IPS DF 6.9 (cell line): ENCODE data around the gene PLXDC1.

Experiments used
- DNase-seq: peaks from one replicate; pipeline ENCODE4 v3.0.0-alpha.2; 2013; ENCODE audit warnings: low read depth, low spot score
- H3K27ac ChIP-seq: one replicate; pipeline ENCODE4 v1.5.1; 2013; ENCODE audit warnings: low read length, control low read depth
- H3K27me3 ChIP-seq: 2 replicates; pipeline ENCODE4 v1.6.1; 2013; ENCODE audit warnings: mild to moderate bottlenecking, low read length; ENCODE audit not compliant: control insufficient read depth, insufficient read depth
- H3K36me3 ChIP-seq: 2 replicates; pipeline ENCODE4 v1.6.1; 2013; ENCODE audit warnings: low read length; ENCODE audit not compliant: control insufficient read depth, insufficient read depth
- H3K4me1 ChIP-seq: 2 replicates; pipeline ENCODE4 v1.6.1; 2013; ENCODE audit warnings: low read length; ENCODE audit not compliant: control insufficient read depth, insufficient read depth
- H3K4me3 ChIP-seq: 2 replicates; pipeline ENCODE4 v1.5.1; 2013; ENCODE audit warnings: mild to moderate bottlenecking, low read length
- H3K9me3 ChIP-seq: 2 replicates; pipeline ENCODE4 v1.6.1; 2013; ENCODE audit warnings: low read length, inconsistent platforms; ENCODE audit not compliant: control insufficient read depth, insufficient read depth
- WGBS: extraction: QIAGEN DNeasy Blood & Tissue Kit; methylation state at CpG from one replicate; pipeline ENCODE4 v1.1.7; 2013; ENCODE audit warnings: mixed read lengths, missing lambda C conversion rate; ENCODE audit not compliant: insufficient read length, insufficient coverage; 5-methylcytosine and 5-hydroxymethylcytosine counted together

Gene PLXDC1

DNA sequence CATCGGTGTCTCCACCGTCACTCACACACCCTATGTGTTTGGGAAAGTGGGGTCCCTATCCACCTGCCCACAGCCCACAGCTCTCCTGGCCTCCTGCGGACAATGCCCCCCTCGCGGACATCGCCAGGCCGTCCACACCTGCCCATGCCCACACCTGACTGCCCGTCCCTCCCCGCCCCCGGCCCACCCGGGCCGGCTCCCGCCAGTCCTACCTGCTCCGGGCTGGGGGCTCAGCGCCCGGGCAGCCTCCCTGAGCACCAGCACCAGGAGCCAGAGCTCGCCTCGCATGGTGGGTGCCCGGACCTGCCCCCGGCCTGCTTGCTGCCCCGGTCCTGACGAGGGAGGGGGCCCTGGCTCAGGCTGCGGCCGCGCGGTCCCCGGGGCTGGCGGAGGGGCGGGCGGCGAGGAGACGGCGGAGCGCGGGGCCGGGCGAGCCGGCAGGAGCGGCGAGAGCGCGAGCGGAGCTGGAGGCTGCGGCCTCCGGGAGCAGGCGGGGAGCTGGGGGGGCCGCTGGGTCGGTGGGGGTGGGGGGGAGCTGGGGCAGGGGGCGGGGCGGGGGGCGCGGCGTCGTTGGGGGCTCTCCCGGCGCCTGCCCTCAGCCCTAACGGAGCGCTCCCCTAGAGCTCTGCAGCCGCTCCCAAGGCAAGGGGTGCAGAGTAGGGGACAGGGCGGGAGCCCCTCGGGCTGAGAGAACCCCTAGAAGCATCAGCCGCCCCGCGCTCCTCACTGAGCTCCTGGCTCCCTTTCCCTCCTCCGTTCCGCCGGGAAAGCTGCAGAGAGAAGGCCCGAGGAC, at the start of gene PLXDC1:
Gene PLXDC1 (minus strand): TSS at position 488 of the 793 bp plus-strand sequence. CDS start 200 bp downstream, at position 288.
- Histone ChIP-seq H3K36me3 (no peaks in the 10 kb centered on the region), H3K27me3 (peaks cover 9% of the 10 kb centered on the region; the same call in 1 of the 2 replicates), H3K27ac (no peak within 1 kb of the TSS), H3K4me1 (peaks cover 2% of the 10 kb centered on the region; the same call in 1 of the 2 replicates), H3K4me3 (peak within 1 kb of the TSS; percentile 72; the same call in 1 of the 2 replicates), H3K9me3 (no peaks in the 10 kb centered on the region)
- no CpG with 5 or more reads among the region's 68 CpGs for WGBS
- DNase-seq, result no peak

DNA sequence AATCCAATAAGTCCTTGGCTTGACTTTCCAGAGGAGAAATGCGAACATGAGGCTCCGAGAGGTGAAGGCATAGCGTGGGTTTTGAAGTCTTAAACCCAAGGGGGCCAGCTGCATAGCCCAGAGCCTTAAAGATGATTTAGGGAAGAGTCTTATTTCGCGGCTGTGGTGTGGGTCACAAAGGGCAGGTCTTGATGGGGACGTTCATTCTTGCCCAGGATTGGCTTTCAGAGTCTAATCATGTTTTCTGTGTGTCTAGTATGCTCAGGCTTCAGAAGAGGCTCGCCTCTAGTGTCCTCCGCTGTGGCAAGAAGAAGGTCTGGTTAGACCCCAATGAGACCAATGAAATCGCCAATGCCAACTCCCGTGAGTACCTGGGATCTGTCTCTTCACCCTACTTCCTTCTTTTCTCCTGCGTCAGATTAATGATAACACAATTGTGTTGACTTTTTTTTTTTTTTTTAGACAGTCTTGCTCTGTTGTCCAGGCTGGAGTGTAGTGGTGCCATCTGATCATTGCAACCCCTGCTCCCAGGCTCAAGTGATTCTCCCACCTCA, 49.6 kb upstream of the PLXDC1 start:
- Histone ChIP-seq H3K9me3 (no peaks in the 10 kb centered on the region), H3K4me3 (peak overlapping the region; percentile 95; the same call in 1 of the 2 replicates), H3K27ac (no peak overlapping the region), H3K36me3 (peaks cover 35% of the 10 kb centered on the region), H3K27me3 (no peaks in the 10 kb centered on the region), H3K4me1 (peaks cover 2% of the 10 kb centered on the region; the same call in 1 of the 2 replicates)
- WGBS, result no CpG with 5 or more reads among the region's 11 CpGs
- DNase-seq, result no peak

- DNase-seq, result no peak
- Histone ChIP-seq H3K9me3 (no peaks in the 10 kb centered on the region), H3K36me3 (peaks cover 35% of the 10 kb centered on the region), H3K4me3 (peak within 1 kb of the TSS; percentile 95), H3K4me1 (peaks cover 3% of the 10 kb centered on the region; the same call in 1 of the 2 replicates), H3K27ac (no peak within 1 kb of the TSS), H3K27me3 (no peaks in the 10 kb centered on the region)
- WGBS, result no CpG with 5 or more reads among the region's 52 CpGs
Measured at GRCh38 chr17:39200070-39200879, 48.8 kb upstream of the PLXDC1 start, which contains the start of gene RPL19. Gene RPL19, plus strand, starts transcription at chr17:39200283. Its CDS starts 62 bp downstream, at chr17:39200345.

- Histone ChIP-seq H3K36me3 (peaks cover 31% of the 10 kb centered on the region), H3K27ac (no peak overlapping the region), H3K27me3 (no peaks in the 10 kb centered on the region), H3K4me1 (peaks cover 3% of the 10 kb centered on the region), H3K4me3 (peak overlapping the region; percentile 95; the same call in 1 of the 2 replicates), H3K9me3 (no peaks in the 10 kb centered on the region)
- WGBS, result no CpG with 5 or more reads among the region's 10 CpGs
- DNase-seq, result no peak
Measured at GRCh38 chr17:39199820-39200069, 48.3 kb upstream of the PLXDC1 start.

GRCh38 chr17:39198186-39198566, 46.7 kb upstream of the PLXDC1 start:
- no peak for DNase-seq
- H3K27ac ChIP-seq, result no peak overlapping the region
- H3K4me1 ChIP-seq, result peaks cover 3% of the 10 kb centered on the region
- no peak overlapping the region; the same call in 1 of the 2 replicates for H3K4me3 ChIP-seq
- H3K36me3 ChIP-seq, result peaks cover 20% of the 10 kb centered on the region
- WGBS, result no CpG with 5 or more reads among the region's 4 CpGs
- H3K27me3 ChIP-seq, result no peaks in the 10 kb centered on the region
- no peaks in the 10 kb centered on the region for H3K9me3 ChIP-seq

DNA sequence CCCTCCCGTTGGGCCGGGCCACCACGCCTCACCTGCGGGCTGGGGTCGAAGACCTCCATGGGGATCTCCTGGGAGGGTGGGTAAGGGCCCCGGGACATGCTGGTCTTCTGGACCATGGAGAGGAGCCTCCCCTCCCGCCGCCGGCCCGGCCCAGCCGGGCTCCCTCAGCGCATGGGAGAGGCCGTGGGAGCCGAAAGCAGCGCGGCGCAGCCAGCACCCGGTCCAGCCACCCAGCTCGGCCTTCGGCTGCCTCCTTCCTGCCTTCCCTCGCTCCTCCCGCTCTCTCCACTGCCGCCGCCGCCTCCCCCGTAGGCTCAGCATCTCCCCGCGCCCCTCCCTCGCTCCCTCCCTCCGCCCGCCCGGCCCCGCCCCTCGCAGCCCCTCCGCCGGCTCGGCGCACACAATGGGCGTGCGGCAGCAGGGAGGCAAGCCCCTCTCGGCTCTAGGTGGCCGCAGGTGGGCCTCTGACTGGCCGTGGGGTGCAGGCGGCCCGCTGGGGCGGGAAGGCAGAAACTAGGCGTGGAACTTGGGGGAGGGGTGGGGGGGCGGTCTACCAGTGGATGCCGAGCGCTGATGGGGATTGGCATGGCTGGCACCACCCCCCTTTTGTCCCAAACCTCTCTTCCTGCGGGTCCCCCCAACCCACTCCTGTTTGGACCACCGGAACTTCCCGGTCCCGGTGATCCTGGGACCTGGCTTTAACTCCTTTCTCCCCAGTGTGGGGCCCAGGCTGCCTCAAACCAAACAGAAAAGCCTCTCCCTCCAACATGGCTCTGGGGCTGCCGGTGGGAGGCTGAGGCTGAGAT, 46.1 kb upstream of the PLXDC1 start, which contains the start of gene CACNB1:
Gene CACNB1 (minus strand): TSS at position 290 of the 806 bp plus-strand sequence. CDS start 174 bp downstream, at position 116.
- Histone ChIP-seq H3K27ac (no peak within 1 kb of the TSS), H3K4me1 (peaks cover 3% of the 10 kb centered on the region), H3K9me3 (no peaks in the 10 kb centered on the region), H3K36me3 (peaks cover 20% of the 10 kb centered on the region), H3K27me3 (no peaks in the 10 kb centered on the region), H3K4me3 (peak within 1 kb of the TSS; percentile 71)
- no CpG with 5 or more reads among the region's 55 CpGs for WGBS
- DNase-seq, result no peak

- Histone ChIP-seq H3K27ac (no peak overlapping the region), H3K4me3 (peak overlapping the region; percentile 71), H3K4me1 (peaks cover 3% of the 10 kb centered on the region), H3K27me3 (no peaks in the 10 kb centered on the region), H3K36me3 (peaks cover 15% of the 10 kb centered on the region), H3K9me3 (no peaks in the 10 kb centered on the region)
- no CpG with 5 or more reads among the region's 30 CpGs for WGBS
- DNase-seq, result no peak
Measured at GRCh38 chr17:39196808-39197291, 45.4 kb upstream of the PLXDC1 start.

GRCh38 chr17:39196241-39196807, 44.9 kb upstream of the PLXDC1 start:
- H3K4me3 ChIP-seq, result peak overlapping the region; percentile 71; the same call in 1 of the 2 replicates
- H3K4me1 ChIP-seq, result peaks cover 3% of the 10 kb centered on the region
- no peak overlapping the region for H3K27ac ChIP-seq
- no peak for DNase-seq
- WGBS, result no CpG with 5 or more reads among the region's 8 CpGs
- no peaks in the 10 kb centered on the region for H3K9me3 ChIP-seq
- H3K27me3 ChIP-seq, result no peaks in the 10 kb centered on the region
- peaks cover 17% of the 10 kb centered on the region for H3K36me3 ChIP-seq

GRCh38 chr17:39195568-39196160, 44.2 kb upstream of the PLXDC1 start:
- Histone ChIP-seq H3K4me3 (no peak overlapping the region), H3K36me3 (peaks cover 16% of the 10 kb centered on the region), H3K27ac (no peak overlapping the region), H3K27me3 (no peaks in the 10 kb centered on the region), H3K4me1 (peaks cover 3% of the 10 kb centered on the region), H3K9me3 (no peaks in the 10 kb centered on the region)
- no CpG with 5 or more reads among the region's 8 CpGs for WGBS
- no peak for DNase-seq
